Right atrium auricular region (tissue), 2 donors: ENCODE data around the gene MLLT11. TPM values are rescaled to one million over a fixed set of nuclear protein-coding genes. Genes with fewer than 3 reads are reported as not detected.
"Not testable (repeated sequence)": the region's sequence is repeated elsewhere in the genome, so short reads cannot be mapped to it uniquely, and the experiment has no call there.

Source experiments
- DNase-seq: peaks from one replicate; pipeline ENCODE4 v3.0.0-alpha.2; 2019; ENCODE audit warnings: low spot score
- H3K27ac ChIP-seq, 2 donors: fragments of 200-600 bp; sonication (generic); 1 replicate in 1 of 2; 2 replicates in 1 of 2; pipeline ENCODE4 v1.5.1; 2016 to 2019
- H3K27me3 ChIP-seq, 2 donors: fragments of 200-600 bp; sonication (generic); one replicate each; pipeline versions ENCODE4 v1.5.1 to v1.6.0; 2017 to 2019
- H3K36me3 ChIP-seq: fragments of 200-600 bp; sonication (generic); one replicate; pipeline ENCODE4 v1.5.1; 2016
- H3K4me1 ChIP-seq, 2 donors: fragments of 200-600 bp; sonication (generic); one replicate each; pipeline versions ENCODE4 v1.5.1 to v1.6.0; 2017 to 2019
- H3K4me3 ChIP-seq, 2 donors: fragments of 200-600 bp; sonication (generic); 1 replicate in 1 of 2; 2 replicates in 1 of 2; pipeline ENCODE4 v1.5.1; 2017 to 2019; ENCODE audit warnings: mild to moderate bottlenecking in 1 of 2, moderate library complexity in 1 of 2
- H3K9me3 ChIP-seq, 2 donors: fragments of 200-600 bp; sonication (generic); one replicate each; pipeline ENCODE4 v1.5.1; 2019
- CTCF ChIP-seq, 2 donors: fragments of 200-600 bp; sonication (generic); IDR thresholded peaks; one replicate each; pipeline ENCODE4 v1.5.1; 2019; ENCODE audit warnings: antibody characterized with exemption in 2 of 2
- total RNA-seq, 2 donors: library from RNA; depleted of rRNA; stranded (reverse); fragments of >200 nt; gene quantifications; one replicate each; pipeline ENCODE4 v1.1.0, GENCODE V29; 2016

The MLLT11 gene
- total RNA-seq, 2 donors from 2014 or later, result 3.5 to 10.9 TPM

DNA sequence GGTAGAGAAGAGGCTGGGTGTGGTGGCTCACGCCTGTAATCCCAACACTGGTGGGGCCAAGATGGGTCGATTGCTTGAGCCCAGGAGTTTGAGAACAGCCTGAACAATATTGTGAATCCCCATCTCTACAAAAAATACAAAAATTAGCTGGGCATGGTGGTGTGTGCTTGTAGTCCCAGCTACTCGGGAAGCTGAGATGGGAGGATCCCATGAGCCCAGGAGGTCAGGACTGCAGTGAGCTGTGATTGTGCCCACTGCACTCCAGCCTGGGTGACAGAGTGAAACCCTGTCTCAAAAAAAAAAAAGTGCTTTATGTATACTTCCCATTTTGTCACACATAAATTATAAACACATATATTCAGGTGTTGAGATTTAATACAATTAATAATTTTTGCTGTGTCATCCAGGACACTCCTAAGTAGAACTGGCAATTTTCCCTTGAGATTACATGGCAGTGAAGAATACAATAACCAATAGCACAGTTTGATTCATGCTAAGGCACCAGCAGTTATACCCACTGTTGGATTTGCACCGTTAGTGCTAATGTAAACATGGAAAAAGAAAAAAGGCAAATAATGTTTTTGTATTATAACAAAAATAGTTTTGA, 25.9 kb downstream of the MLLT11 start:
- Histone ChIP-seq H3K27ac (no peak overlapping the region), H3K36me3 (no peaks in the 10 kb centered on the region), H3K4me3 (no peak overlapping the region), H3K27me3 (no peaks in the 10 kb centered on the region), H3K9me3 (no peaks in the 10 kb centered on the region), H3K4me1 (no peaks in the 10 kb centered on the region)
- no peak for TF ChIP-seq CTCF (IDR thresholded peaks at IDR 0.05)
- DNase-seq, result no peak

DNA sequence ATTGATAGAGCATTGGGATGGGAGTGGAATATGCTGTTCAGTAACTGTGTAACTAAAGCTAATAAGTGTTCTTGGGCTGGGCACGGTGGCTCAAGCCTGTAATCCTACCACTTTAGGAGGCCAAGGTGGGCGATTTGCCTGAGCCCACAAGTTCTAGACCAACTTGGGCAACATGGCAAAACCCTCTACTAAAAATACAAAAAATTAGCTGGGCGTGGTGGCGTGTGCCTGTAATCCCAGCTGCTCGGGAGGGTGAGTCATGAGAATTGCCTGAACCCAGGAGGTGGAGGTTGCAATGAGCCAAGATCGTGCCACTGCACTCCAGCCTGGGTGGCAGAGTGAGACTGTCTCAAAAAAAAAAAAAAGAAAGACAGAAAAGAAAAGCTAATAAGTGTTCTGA, 37.2 kb downstream of the MLLT11 start:
- H3K27me3 ChIP-seq, H3K9me3 ChIP-seq, H3K4me3 ChIP-seq, H3K4me1 ChIP-seq, DNase-seq, H3K36me3 ChIP-seq, H3K27ac ChIP-seq: not testable (repeated sequence)

DNA sequence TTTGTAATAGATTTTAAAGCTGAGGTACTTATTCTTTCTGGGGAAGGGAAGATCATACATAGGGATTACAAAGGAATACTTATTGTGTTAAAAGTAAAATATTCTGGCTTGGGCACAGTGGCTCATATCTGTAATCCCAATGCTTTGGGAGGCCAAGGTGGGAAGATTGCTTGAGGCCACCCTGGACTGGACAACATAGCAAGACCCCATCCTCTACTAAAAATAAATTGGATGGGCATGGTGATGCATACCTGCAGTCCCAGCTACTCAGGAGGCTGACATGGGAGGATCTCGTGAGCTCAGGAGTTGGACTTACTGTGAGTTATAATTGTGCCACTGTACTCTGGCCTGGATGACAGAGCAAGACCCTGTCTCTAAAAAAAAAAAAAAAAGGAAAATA, 37.9 kb downstream of the MLLT11 start:
- Histone ChIP-seq H3K4me3 (no peak overlapping the region), H3K9me3 (no peaks in the 10 kb centered on the region), H3K4me1 (no peaks in the 10 kb centered on the region), H3K36me3 (peaks cover 8% of the 10 kb centered on the region), H3K27me3 (no peaks in the 10 kb centered on the region), H3K27ac (no peak overlapping the region)
- no peak for TF ChIP-seq CTCF (IDR thresholded peaks at IDR 0.05)
- DNase-seq, result no peak

- no peaks in the 10 kb centered on the region for H3K27me3 ChIP-seq
- no peaks in the 10 kb centered on the region for H3K9me3 ChIP-seq
- peaks cover 18% of the 10 kb centered on the region for H3K36me3 ChIP-seq
- H3K4me1 ChIP-seq, result no peaks in the 10 kb centered on the region
- TF ChIP-seq CTCF (IDR thresholded peaks at IDR 0.05), result no peak
- H3K4me3 ChIP-seq, result no peak overlapping the region
- no peak overlapping the region for H3K27ac ChIP-seq
- DNase-seq, result no peak
These were observed 44.4 kb downstream of the MLLT11 start for GRCh38 chr1:151104630-151105029.

GRCh38 chr1:151106894-151107293, 46.7 kb downstream of the MLLT11 start:
- Histone ChIP-seq H3K36me3 (peaks cover 26% of the 10 kb centered on the region), H3K27me3 (no peaks in the 10 kb centered on the region)
- no peak for TF ChIP-seq CTCF (IDR thresholded peaks at IDR 0.05)

DNA sequence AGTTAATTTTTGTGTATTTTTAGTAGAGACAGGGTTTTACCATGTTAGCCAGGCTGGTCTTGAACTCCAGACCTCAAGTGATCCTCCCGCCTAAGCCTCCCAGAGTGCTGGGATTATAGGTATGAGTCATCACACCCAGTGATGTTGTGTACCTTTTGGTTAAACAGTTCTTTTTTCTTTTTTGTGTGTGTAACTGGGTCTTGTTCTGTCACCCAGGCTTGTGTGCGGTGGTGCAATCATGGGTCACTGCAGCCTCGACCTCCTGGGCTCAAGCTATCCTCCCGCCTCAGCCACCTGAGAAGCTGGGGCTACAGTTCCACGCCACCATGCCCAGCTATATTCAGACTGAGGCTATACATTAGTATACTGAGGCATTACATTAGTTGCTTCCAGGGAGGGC, 48.1 kb downstream of the MLLT11 start:
- no peak overlapping the region for H3K4me3 ChIP-seq
- no peak overlapping the region for H3K27ac ChIP-seq
- DNase-seq, result no peak
- H3K27me3 ChIP-seq, result no peaks in the 10 kb centered on the region
- H3K36me3 ChIP-seq, result peaks cover 33% of the 10 kb centered on the region
- H3K4me1 ChIP-seq, result no peaks in the 10 kb centered on the region
- H3K9me3 ChIP-seq, result no peaks in the 10 kb centered on the region
- TF ChIP-seq CTCF (IDR thresholded peaks at IDR 0.05), result no peak

More at GRCh38 chr1:151106894-151107293, 46.7 kb downstream of the MLLT11 start:
- no peaks in the 10 kb centered on the region for H3K9me3 ChIP-seq
- no peak for DNase-seq
- no peaks in the 10 kb centered on the region for H3K4me1 ChIP-seq
- H3K27ac ChIP-seq, result no peak overlapping the region
- no peak overlapping the region for H3K4me3 ChIP-seq
